AG09309 (cell line): ENCODE measurements around the gene SZRD1.
A peak's percentile ranks its signal among the peaks of the same experiment; 100 is the strongest.
"Not testable (repeated sequence)": the region's sequence is repeated elsewhere in the genome, so short reads cannot be mapped to it uniquely, and the experiment has no call there.

ENCODE experiments used
- DNase-seq: peaks from one replicate; pipeline ENCODE4 v3.0.0-alpha.2; 2010; ENCODE audit warnings: low read depth
- H3K4me3 ChIP-seq: 2 replicates; pipeline ENCODE4 v1.5.1; 2011; ENCODE audit warnings: mild to moderate bottlenecking, low read depth, low read length, moderate library complexity; ENCODE audit not compliant: control insufficient read depth
- TF ChIP-seq, protein P1 (sequence below): IDR thresholded peaks from 2 replicates; pipeline ENCODE4 v1.5.1; 2011; ENCODE audit warnings: mild to moderate bottlenecking, low read depth, low read length, inconsistent platforms; ENCODE audit not compliant: insufficient read depth, control insufficient read depth; ENCODE audit errors: missing control alignments

The SZRD1 gene

DNA sequence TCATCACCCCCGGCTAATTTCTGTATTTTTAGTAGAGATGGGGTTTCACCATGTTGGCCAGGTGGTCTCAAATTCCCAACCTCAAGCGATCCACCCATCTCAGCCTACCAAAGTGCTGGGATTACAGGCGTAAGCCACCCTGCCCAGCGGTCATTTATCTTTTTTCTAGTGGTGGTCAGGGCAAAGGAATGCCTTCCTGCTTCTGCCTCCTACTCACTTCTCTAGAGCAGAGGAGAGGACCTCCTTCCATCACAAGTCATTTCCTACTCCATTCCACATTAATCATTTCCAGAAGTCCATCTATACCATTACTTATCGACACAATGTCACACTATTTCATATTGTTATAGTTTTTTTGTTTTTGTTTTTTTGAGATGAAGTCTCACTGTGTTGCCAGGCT lies 28.1 kb upstream of the SZRD1 start:
- H3K4me3 ChIP-seq, result no peak overlapping the region
- TF ChIP-seq, protein P1, sequence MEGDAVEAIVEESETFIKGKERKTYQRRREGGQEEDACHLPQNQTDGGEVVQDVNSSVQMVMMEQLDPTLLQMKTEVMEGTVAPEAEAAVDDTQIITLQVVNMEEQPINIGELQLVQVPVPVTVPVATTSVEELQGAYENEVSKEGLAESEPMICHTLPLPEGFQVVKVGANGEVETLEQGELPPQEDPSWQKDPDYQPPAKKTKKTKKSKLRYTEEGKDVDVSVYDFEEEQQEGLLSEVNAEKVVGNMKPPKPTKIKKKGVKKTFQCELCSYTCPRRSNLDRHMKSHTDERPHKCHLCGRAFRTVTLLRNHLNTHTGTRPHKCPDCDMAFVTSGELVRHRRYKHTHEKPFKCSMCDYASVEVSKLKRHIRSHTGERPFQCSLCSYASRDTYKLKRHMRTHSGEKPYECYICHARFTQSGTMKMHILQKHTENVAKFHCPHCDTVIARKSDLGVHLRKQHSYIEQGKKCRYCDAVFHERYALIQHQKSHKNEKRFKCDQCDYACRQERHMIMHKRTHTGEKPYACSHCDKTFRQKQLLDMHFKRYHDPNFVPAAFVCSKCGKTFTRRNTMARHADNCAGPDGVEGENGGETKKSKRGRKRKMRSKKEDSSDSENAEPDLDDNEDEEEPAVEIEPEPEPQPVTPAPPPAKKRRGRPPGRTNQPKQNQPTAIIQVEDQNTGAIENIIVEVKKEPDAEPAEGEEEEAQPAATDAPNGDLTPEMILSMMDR, result no peak
- DNase-seq, result no peak

DNA sequence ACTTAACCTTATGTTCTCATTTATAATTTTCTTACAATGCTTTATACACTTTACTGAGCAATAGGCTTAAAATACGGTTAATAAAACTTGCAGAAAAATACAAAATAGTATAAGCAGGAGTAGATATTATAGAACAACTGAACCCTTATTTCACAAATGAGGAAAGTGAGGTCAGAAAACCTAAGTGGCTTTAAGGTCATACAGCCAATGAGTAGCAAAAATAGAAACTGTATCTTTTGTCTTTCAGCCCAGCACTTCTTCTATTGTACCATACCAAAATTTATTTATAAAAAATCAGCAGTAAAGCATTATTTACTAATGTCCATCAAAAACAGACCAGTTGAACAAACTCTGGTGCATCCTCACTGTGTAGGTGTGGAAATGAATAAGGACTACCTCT lies 26.4 kb upstream of the SZRD1 start:
- TF ChIP-seq, protein P1, result no peak
- no peak for DNase-seq
- no peak overlapping the region for H3K4me3 ChIP-seq

DNA sequence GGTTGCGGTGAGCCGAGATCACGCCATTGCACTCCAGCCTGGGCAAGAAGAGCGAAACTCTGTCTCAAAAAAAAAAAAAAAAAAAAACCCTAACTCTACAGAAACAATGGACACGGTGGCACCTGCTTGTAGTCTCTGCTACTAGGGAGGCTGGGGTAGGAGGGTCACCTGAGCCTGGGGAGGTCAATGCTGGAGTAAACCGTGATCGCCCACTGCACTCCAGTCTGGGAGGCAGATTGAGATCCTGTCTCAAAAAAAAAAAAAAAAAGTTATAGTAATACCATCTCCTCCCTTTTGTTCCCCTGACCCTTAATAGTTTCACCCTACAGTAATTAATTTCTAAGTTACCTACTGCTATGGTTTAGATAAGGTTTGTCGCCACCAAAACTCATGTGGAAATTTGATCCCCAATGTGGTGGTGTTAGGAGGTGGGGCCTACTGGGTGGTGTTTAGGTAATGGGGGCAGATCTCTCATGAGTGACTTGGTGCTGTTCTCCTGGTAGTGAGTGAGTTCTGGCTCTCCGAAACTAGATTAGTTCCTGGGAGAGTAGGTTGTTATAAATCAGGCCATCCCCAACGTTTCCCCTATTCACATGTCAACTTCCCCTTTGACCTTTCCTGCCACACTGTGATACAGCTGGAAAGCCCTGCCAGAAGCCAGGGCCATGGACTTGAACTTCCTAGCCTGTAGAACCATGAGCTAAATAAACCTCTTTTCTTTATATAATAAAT lies 24.5 kb upstream of the SZRD1 start:
- TF ChIP-seq, protein P1, result no peak
- no peak overlapping the region for H3K4me3 ChIP-seq
- no peak for DNase-seq

DNA sequence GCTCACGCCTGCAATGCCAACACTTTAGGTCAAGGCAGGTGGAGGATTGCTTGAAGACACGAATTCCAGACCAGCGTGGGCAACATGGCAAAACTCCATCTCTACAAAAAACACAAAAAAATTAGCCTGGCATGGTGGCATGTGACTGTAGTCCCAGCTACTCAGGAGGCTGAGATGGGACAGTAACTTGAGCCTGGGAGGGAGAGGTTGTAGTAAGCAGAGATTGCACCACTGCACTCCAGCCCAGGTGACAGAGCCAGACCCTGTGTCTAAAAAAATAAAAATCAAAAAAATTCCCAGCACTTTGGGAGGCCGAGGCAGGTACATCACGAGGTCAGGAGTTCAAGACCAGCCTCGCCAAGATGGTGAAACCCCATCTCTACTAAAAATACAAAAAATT lies 23.8 kb upstream of the SZRD1 start:
- DNase-seq, H3K4me3 ChIP-seq: not testable (repeated sequence)

DNA sequence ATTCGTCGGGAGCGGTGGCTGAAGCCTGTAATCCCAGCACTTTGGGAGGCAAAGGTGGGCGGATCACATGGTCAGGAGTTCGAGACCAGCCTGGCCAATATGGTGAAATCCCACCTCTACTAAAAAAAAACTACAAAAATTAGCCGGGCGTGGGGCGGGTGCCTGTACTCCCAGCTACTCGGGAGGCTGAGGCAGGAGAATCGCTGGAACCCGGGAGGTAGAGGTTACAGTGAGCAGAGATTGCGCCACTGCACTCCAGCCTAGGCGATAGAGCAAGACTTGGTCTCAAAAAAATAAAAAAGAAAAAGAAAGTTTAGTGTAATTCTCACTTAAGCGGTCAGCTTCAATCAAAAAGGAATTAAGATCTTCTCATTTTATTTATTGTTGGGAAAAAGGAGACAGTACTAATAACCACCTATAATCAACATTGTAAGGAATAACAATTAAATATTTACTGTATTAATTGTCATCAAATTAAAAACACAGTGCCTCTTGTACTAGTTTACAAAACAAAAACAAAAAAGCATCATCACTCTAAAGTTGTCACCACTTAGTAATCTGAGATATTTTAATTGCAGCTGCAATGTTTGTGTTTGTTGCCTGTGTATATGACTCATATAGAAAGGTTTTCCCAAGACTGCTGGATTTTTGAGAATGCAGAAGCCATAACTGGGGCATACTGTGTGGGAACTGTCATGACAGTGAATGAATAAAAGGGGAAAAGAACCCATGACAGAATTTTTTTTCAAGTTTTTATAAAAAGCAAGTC lies 18.4 kb upstream of the SZRD1 start:
- TF ChIP-seq, protein P1, result no peak
- H3K4me3 ChIP-seq, result no peak overlapping the region
- peak; percentile 54 for DNase-seq

DNA sequence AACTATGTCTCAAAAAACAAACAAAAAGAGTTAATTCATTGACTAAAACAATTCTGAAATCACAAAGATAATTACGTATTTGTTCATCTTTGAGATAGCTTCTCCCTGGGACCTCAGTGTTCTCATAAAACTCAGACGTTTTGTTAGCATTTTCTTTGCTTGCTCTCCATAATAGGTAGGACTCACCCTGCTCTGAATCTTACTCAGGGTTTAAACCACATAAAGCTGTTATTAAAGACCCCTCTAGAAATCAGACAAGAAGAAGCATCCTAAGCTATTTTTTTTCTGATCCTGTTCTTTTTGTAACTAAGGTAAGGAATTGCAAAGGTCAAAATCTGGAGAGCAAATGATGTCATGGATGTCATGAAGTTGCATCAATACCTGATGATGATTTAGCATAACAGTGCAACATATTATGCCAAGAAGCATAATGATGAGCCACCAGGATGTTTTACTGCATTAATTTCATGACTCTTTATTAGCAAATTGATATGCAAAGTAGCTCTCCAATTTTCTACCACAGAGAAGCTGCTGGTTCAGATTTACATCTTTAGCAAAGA lies 17.1 kb upstream of the SZRD1 start:
- TF ChIP-seq, protein P1, result no peak
- no peak for DNase-seq
- H3K4me3 ChIP-seq, result no peak overlapping the region

DNA sequence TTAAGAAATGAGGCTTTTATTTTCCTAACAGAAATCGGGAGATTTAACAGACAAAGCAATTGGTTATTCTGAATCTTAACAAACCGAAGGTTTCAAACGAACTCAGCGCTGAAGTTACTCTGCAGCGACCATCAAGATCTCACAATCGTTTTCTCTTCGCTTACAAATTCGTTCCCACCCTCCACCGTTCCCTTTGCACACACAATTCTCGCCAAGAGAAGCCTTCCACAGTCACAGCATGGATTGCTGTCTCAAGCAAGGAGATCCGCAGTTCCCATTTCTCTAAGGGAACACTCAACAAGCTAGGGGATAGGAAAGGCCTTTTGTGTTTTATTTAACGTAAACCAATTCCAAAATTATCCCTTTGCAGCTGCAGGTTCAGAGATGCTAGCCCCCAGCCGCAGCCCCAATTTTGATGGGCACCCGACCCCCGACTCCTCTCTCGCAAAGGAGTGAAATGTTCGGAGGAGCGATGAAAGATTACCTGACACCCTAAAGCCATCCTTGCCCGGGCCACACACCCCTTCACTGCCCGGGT lies 15.5 kb upstream of the SZRD1 start:
- DNase-seq, result no peak
- H3K4me3 ChIP-seq, result peak overlapping the region; percentile 70
- TF ChIP-seq, protein P1, result no peak
